GM10248 (cell line): Measurements from ENCODE around the gene ARL2.

Source experiments
- CTCF ChIA-PET: fragments of 300-600 bp; sonication (Branson Sonifier 250); formaldehyde crosslinking; extraction: SDS; loops from one replicate; lab custom pipeline; 2021; ENCODE audit warnings: antibody characterized with exemption; lab: Yijun Ruan, JAX
- POLR2A ChIA-PET: fragments of 350-650 bp; sonication (Branson Sonifier 250); formaldehyde crosslinking; extraction: SDS; loops from one replicate; lab custom pipeline; 2020; ENCODE audit warnings: antibody characterized with exemption; lab: Yijun Ruan, JAX
- DNase-seq: peaks from one replicate; pipeline ENCODE4 v3.0.0; 2012; ENCODE audit errors: extremely low spot score
- CTCF ChIP-seq: IDR thresholded peaks from 2 replicates; pipeline ENCODE4 v1.5.1; 2012; ENCODE audit warnings: mild to moderate bottlenecking, low read depth; ENCODE audit errors: extremely low read depth, missing control alignments, control extremely low read depth

The ARL2 gene

GRCh38 chr11:64996327-64996709 lies 17.6 kb upstream of the ARL2 start:
- DNase-seq, result no peak
- POLR2A ChIA-PET, result no interaction called here
- no peak for TF ChIP-seq CTCF
- CTCF ChIA-PET, result interaction anchor here (0.7 to 6.2 kb wide), 12 partner anchors 8 to 229 kb away, joined by 3 to 34 read pairs (median 4); partner anchors contain the start of gene ARL2

- CTCF ChIA-PET, result interaction anchor here (0.6 to 6.2 kb wide), 15 partner anchors 9 to 229 kb away, joined by 3 to 34 read pairs (median 3); partner anchors contain the start of gene ARL2
- peak; percentile 62 for DNase-seq
Measured at GRCh38 chr11:64996710-64997380, 17.1 kb upstream of the ARL2 start, which contains the start of gene BATF2. Gene BATF2 (minus strand): TSS chr11:64996971. CDS start chr11:64996914, 57 bp downstream.

GRCh38 chr11:64998141-64998540 lies 15.8 kb upstream of the ARL2 start:
- POLR2A ChIA-PET, result no interaction called here
- CTCF ChIA-PET, result interaction anchor here (1.0 to 6.2 kb wide), 7 partner anchors 15 to 154 kb away, joined by 3 to 34 read pairs (median 7); partner anchors contain the start of genes ARL2 and CDC42BPG
- no peak for TF ChIP-seq CTCF
- DNase-seq, result no peak

More at GRCh38 chr11:64996710-64997380, 17.1 kb upstream of the ARL2 start, which contains the start of gene BATF2:
- POLR2A ChIA-PET, result interaction anchor here (0.5 kb wide), 1 partner anchor 292 kb away, joined by 3 read pairs; no protein-coding TSS in a partner anchor
- TF ChIP-seq CTCF, result peak; percentile 29

GRCh38 chr11:64998690-64999431 lies 15.1 kb upstream of the ARL2 start:
- no peak for DNase-seq
- ChIA-PET CTCF (interaction anchor here (1.0 to 6.2 kb wide), 5 partner anchors 14 to 251 kb away, joined by 3 to 34 read pairs (median 4); partner anchors contain the start of genes ARL2 and CDC42BPG), POLR2A (no interaction called here)
- TF ChIP-seq CTCF, result no peak

GRCh38 chr11:64999478-64999877 lies 14.5 kb upstream of the ARL2 start:
- ChIA-PET CTCF (interaction anchor here (1.0 to 6.2 kb wide), 4 partner anchors 13 to 250 kb away, joined by 3 to 34 read pairs (median 3); partner anchors contain the start of gene ARL2), POLR2A (no interaction called here)
- DNase-seq, result no peak
- TF ChIP-seq CTCF, result no peak

- ChIA-PET CTCF (interaction anchor here (1.3 to 3.0 kb wide), 3 partner anchors 11 to 114 kb away, joined by 3 to 18 read pairs (median 4); partner anchors contain the start of genes ARL2 and ZNHIT2), POLR2A (no interaction called here)
- no peak for DNase-seq
- no peak for TF ChIP-seq CTCF
Measured at GRCh38 chr11:65002706-65003105, 11.3 kb upstream of the ARL2 start.
